HEK293 (cell line): ENCODE data around the gene LDLRAP1.

Source experiments
- CTCF ChIA-PET: fragments of 350-600 bp; formaldehyde crosslinking; extraction: SDS; loops from one replicate; lab custom pipeline; 2021; ENCODE audit warnings: antibody characterized with exemption; lab: Yijun Ruan, JAX
- POLR2A ChIA-PET: fragments of 300-600 bp; formaldehyde crosslinking; extraction: SDS; loops from one replicate; lab custom pipeline; 2020; ENCODE audit warnings: antibody characterized with exemption, inconsistent platforms; lab: Yijun Ruan, JAX
- H3K27ac ChIP-seq: fragments of 200-500 bp; sonication (Bioruptor generic); 2 replicates; pipeline ENCODE4 v1.5.1; 2014; ENCODE audit warnings: low read depth, low read length, control low read depth, inconsistent platforms; ENCODE audit errors: extremely low read depth
- H3K36me3 ChIP-seq, 2 experiments: fragments of 200-500 bp in 1 of 2; sonication (Bioruptor generic) in 1 of 2; 1 replicate in 1 of 2; 2 replicates in 1 of 2; pipeline ENCODE4 v1.5.1; 2014 to 2017; ENCODE audit warnings: inconsistent platforms in 2 of 2, low read length in 2 of 2; ENCODE audit not compliant: control insufficient read depth in 2 of 2, insufficient read depth in 1 of 2
- H3K4me1 ChIP-seq: fragments of 200-500 bp; sonication (Bioruptor generic); 2 replicates; pipeline ENCODE4 v1.5.1; 2014; ENCODE audit warnings: mild to moderate bottlenecking, low read length, inconsistent platforms; ENCODE audit not compliant: control insufficient read depth, insufficient read depth
- H3K4me3 ChIP-seq: 2 replicates; pipeline ENCODE4 v1.5.1; 2011; ENCODE audit warnings: low read depth, mild to moderate bottlenecking, control low read depth, low read length, moderate library complexity
- H3K9me3 ChIP-seq: fragments of 200-500 bp; sonication (Bioruptor generic); 2 replicates; pipeline ENCODE4 v1.5.1; 2014; ENCODE audit warnings: low read depth, low read length, inconsistent platforms; ENCODE audit not compliant: control insufficient read depth, insufficient read depth
- GLIS2 ChIP-seq: fragments of 450-650 bp; formaldehyde crosslinking; IDR thresholded peaks from 2 replicates; pipeline ENCODE4 v1.5.1; 2016; ENCODE audit warnings: missing biosample characterization, missing genetic modification characterization
- KLF16 ChIP-seq: fragments of 450-650 bp; formaldehyde crosslinking; IDR thresholded peaks from 2 replicates; pipeline ENCODE4 v1.5.1; 2017; ENCODE audit warnings: missing biosample characterization, missing genetic modification characterization
- KLF8 ChIP-seq: fragments of 450-650 bp; formaldehyde crosslinking; IDR thresholded peaks from 2 replicates; pipeline ENCODE4 v1.5.1; 2016; ENCODE audit warnings: missing biosample characterization, missing genetic modification characterization
- MEIS1 ChIP-seq: sonication (generic); formaldehyde crosslinking; IDR thresholded peaks from 2 replicates; pipeline ENCODE4 v1.8.1; 2022; ENCODE audit warnings: missing genetic modification reagents, mild to moderate bottlenecking, borderline replicate concordance
- MYNN ChIP-seq: fragments of 450-650 bp; formaldehyde crosslinking; IDR thresholded peaks from 2 replicates; pipeline ENCODE4 v1.5.1; 2016; ENCODE audit warnings: missing biosample characterization, missing genetic modification characterization, borderline replicate concordance
- MZF1 ChIP-seq: fragments of 450-650 bp; formaldehyde crosslinking; IDR thresholded peaks from 2 replicates; pipeline ENCODE4 v1.5.1; 2017; ENCODE audit warnings: missing biosample characterization, missing genetic modification characterization, borderline replicate concordance
- PRDM2 ChIP-seq: fragments of 450-650 bp; formaldehyde crosslinking; IDR thresholded peaks from 2 replicates; pipeline ENCODE4 v1.5.1; 2016; ENCODE audit warnings: missing biosample characterization, missing genetic modification characterization, borderline replicate concordance
- YY2 ChIP-seq: fragments of 450-650 bp; formaldehyde crosslinking; IDR thresholded peaks from 2 replicates; pipeline ENCODE4 v1.5.1; 2016; ENCODE audit warnings: missing biosample characterization, missing genetic modification characterization
- ZFP3 ChIP-seq: fragments of 450-650 bp; formaldehyde crosslinking; IDR thresholded peaks from 2 replicates; pipeline ENCODE4 v1.5.1; 2016; ENCODE audit warnings: low read depth, missing biosample characterization, missing genetic modification characterization
- ZNF157 ChIP-seq: fragments of 450-650 bp; formaldehyde crosslinking; IDR thresholded peaks from 2 replicates; pipeline ENCODE4 v1.5.1; 2016; ENCODE audit warnings: missing biosample characterization, missing genetic modification characterization
- ZNF2 ChIP-seq: fragments of 450-650 bp; formaldehyde crosslinking; IDR thresholded peaks from 2 replicates; pipeline ENCODE4 v1.5.1; 2016; ENCODE audit warnings: missing biosample characterization, missing genetic modification characterization
- ZNF248 ChIP-seq: fragments of 450-650 bp; formaldehyde crosslinking; IDR thresholded peaks from 2 replicates; pipeline ENCODE4 v1.5.1; 2017; ENCODE audit warnings: missing biosample characterization, missing genetic modification characterization
- ZNF292 ChIP-seq: fragments of 450-650 bp; formaldehyde crosslinking; IDR thresholded peaks from 2 replicates; pipeline ENCODE4 v1.5.1; 2016; ENCODE audit warnings: low read depth, missing biosample characterization, missing genetic modification characterization, borderline replicate concordance
- ZNF366 ChIP-seq: fragments of 450-650 bp; formaldehyde crosslinking; conservative IDR thresholded peaks from 2 replicates; pipeline ENCODE4 v1.5.1; 2016; ENCODE audit warnings: missing biosample characterization, missing genetic modification characterization
- ZNF501 ChIP-seq: fragments of 450-650 bp; formaldehyde crosslinking; IDR thresholded peaks from 2 replicates; pipeline ENCODE4 v1.5.1; 2016; ENCODE audit warnings: missing biosample characterization, missing genetic modification characterization
- ZNF518A ChIP-seq: fragments of 450-650 bp; formaldehyde crosslinking; conservative IDR thresholded peaks from 2 replicates; pipeline ENCODE4 v1.5.1; 2016; ENCODE audit warnings: low read depth, missing biosample characterization, missing genetic modification characterization
- ZNF521 ChIP-seq: fragments of 450-650 bp; formaldehyde crosslinking; IDR thresholded peaks from 2 replicates; pipeline ENCODE4 v1.5.1; 2017; ENCODE audit warnings: missing biosample characterization, mild to moderate bottlenecking, missing genetic modification characterization
- ZNF585B ChIP-seq: fragments of 450-650 bp; formaldehyde crosslinking; IDR thresholded peaks from 2 replicates; pipeline ENCODE4 v1.5.1; 2016; ENCODE audit warnings: missing biosample characterization, missing genetic modification characterization
- ZNF654 ChIP-seq: fragments of 450-650 bp; formaldehyde crosslinking; IDR thresholded peaks from 2 replicates; pipeline ENCODE4 v1.5.1; 2016; ENCODE audit warnings: low read depth, missing biosample characterization, missing genetic modification characterization
- ZNF670 ChIP-seq: fragments of 450-650 bp; formaldehyde crosslinking; IDR thresholded peaks from 2 replicates; pipeline ENCODE4 v1.5.1; 2016; ENCODE audit warnings: missing biosample characterization, missing genetic modification characterization, low read depth

Gene LDLRAP1

DNA sequence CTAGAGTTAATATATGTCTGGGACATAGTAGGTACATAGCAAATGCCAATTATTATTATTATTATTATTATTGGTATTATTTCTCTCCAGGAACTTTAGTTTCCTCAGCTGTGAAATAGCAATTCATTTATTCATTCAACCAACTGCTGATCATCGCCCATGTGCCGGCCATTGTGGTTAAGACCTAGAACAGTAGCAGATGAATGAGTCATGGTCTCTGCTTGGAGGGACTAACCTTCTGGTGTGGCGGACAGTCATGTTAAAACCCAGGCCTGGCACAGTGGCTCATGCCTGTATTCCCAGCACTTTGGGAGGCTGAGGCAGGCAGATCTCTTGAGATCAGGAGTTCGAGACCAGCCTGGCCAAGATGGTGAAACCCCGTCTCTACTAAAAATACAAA lies 23.8 kb upstream of the LDLRAP1 start:
- no peak overlapping the region for H3K4me3 ChIP-seq
- H3K9me3 ChIP-seq: no peaks in the 10 kb centered on the region
- ChIA-PET CTCF (interaction anchor here (0.6 to 3.6 kb wide), 20 partner anchors 9 to 406 kb away, joined by 3 to 23 read pairs (median 4); partner anchors contain the start of gene SELENON), POLR2A (no interaction called here)
- H3K27ac ChIP-seq: no peak overlapping the region
- no peaks in the 10 kb centered on the region for H3K36me3 ChIP-seq
- no peaks in the 10 kb centered on the region for H3K4me1 ChIP-seq
- TF ChIP-seq ZNF654 (no peak), ZNF248 (tag by site-specific recombination) (no peak), ZNF521 (tag by site-specific recombination) (no peak), ZNF501 (tag by site-specific recombination) (no peak), ZNF157 (tag by site-specific recombination) (no peak), ZNF518A (tag by site-specific recombination) (no peak), ZNF366 (tag by site-specific recombination) (no peak), MEIS1 (no peak), MZF1 (tag by site-specific recombination) (no peak), KLF16 (tag by site-specific recombination) (no peak), YY2 (no peak), ZNF292 (tag by site-specific recombination) (no peak), KLF8 (no peak), PRDM2 (tag by site-specific recombination) (no peak), ZNF670 (tag by site-specific recombination) (no peak), MYNN (tag by site-specific recombination) (no peak), ZNF2 (tag by site-specific recombination) (no peak), ZFP3 (tag by site-specific recombination) (no peak), GLIS2 (tag by site-specific recombination) (no peak), ZNF585B (tag by site-specific recombination) (no peak)
